SK-N-MC (cell line): Measurements from ENCODE around the gene TPH1.
A peak's percentile ranks its signal among the peaks of the same experiment; 100 is the strongest.
"Not testable (repeated sequence)": the region's sequence is repeated elsewhere in the genome, so short reads cannot be mapped to it uniquely, and the experiment has no call there.

Source experiments
- DNase-seq: peaks from one replicate; pipeline ENCODE4 v3.0.0-alpha.2; 2011; ENCODE audit warnings: low read depth, low spot score
- H3K27ac ChIP-seq: fragments of 200-600 bp; sonication (generic); 2 replicates; pipeline ENCODE4 v1.5.1; 2016; ENCODE audit warnings: mixed run types
- H3K36me3 ChIP-seq: fragments of 200-600 bp; sonication (generic); 2 replicates; pipeline ENCODE4 v1.6.1; 2017; ENCODE audit warnings: antibody characterized with exemption, low read length, mixed read lengths; ENCODE audit not compliant: insufficient read depth
- H3K4me3 ChIP-seq: fragments of 200-600 bp; sonication (generic); 2 replicates; pipeline ENCODE4 v1.5.1; 2016
- H3K9ac ChIP-seq: fragments of 200-600 bp; sonication (generic); 2 replicates; pipeline ENCODE4 v1.8.0; 2017; ENCODE audit warnings: mixed run types, mixed read lengths; ENCODE audit not compliant: insufficient read length
- H3K9me3 ChIP-seq: fragments of 200-600 bp; sonication (generic); 2 replicates; pipeline ENCODE4 v1.6.1; 2017; ENCODE audit warnings: low read depth, mild to moderate bottlenecking, antibody characterized with exemption, low read length, moderate library complexity, mixed read lengths
- EZH2 ChIP-seq: fragments of 200-600 bp; sonication (generic); IDR thresholded peaks from one replicate; pipeline ENCODE4 v1.6.1; 2017; ENCODE audit warnings: antibody characterized with exemption
- FOXP2 ChIP-seq: optimal IDR thresholded peaks from 2 replicates; pipeline ENCODE3; 2011; ENCODE audit warnings: mild to moderate bottlenecking, moderate library complexity; ENCODE audit not compliant: insufficient read depth; ENCODE audit errors: extremely low read length, control extremely low read depth
- POLR2AphosphoS5 ChIP-seq: IDR thresholded peaks from 2 replicates; pipeline ENCODE4 v1.6.1; 2012; ENCODE audit warnings: mild to moderate bottlenecking, low read depth, low read length, borderline replicate concordance

TPH1 gene

DNA sequence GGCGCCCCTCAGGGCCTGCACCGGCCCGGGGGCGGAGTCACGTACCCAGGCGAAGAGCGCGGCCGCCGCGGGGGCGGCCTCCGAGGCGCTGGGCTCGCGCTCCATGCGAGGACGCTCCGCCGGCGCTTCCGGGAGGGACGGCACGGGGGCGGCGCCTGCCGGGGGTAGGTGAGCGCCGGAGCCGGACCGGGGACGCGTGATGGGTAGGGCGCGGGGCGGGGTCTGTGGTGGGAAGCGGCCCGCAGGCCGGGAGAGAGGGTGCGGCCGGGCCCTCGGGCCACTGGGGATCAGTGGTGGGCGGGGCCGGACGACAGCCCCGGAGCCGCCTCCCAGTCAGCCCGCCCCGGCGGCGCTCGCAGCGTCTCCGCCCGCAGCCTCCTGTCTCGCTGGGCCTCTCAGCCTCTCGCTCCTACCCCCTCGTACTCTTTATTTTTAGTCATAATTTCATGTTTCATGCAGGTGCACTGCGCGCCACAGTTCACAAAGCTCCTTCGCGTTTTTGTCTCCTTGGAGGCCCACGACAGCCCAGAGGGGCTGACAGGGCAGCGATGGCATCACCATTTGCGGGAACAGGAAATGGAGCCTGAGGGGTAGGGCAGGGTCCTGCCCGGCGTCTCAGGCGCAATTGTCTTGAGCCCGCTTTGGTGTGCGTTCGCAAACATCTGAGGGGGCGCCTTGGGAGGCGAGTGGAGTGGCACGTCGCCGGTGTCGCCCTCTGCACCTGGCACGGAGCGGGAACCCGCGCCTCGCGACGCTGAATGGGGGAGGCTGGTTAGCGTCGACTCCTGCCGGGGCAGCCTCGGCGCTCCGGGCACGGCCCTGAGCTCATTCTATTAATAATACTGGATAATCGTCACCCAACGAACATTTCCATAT, 32.9 kb downstream of the TPH1 start, which contains the start of gene SERGEF:
SERGEF (minus strand) TSS at position 142 of the 876 bp plus-strand sequence; CDS start at position 105, 37 bp downstream.
- peak within 1 kb of the TSS; percentile 67 for H3K9ac ChIP-seq
- H3K27ac ChIP-seq, result no peak within 1 kb of the TSS
- no peaks in the 10 kb centered on the region for H3K36me3 ChIP-seq
- no peak for DNase-seq
- H3K4me3 ChIP-seq, result peak within 1 kb of the TSS; percentile 95
- TF ChIP-seq FOXP2 (no peak), POLR2AphosphoS5 (peak; percentile 62), EZH2 (no peak)
- no peaks in the 10 kb centered on the region for H3K9me3 ChIP-seq

- H3K9ac ChIP-seq, result peak overlapping the region; percentile 64
- TF ChIP-seq POLR2AphosphoS5 (no peak), EZH2 (no peak), FOXP2 (no peak)
- DNase-seq, result no peak
- H3K27ac ChIP-seq, result no peak overlapping the region
- H3K36me3 ChIP-seq, result no peaks in the 10 kb centered on the region
- H3K9me3 ChIP-seq, result no peaks in the 10 kb centered on the region
- H3K4me3 ChIP-seq, result peak overlapping the region; percentile 95
Measured at GRCh38 chr11:18012122-18012905, 33.8 kb downstream of the TPH1 start.

GRCh38 chr11:18011633-18012032, 34.4 kb downstream of the TPH1 start:
- H3K9me3 ChIP-seq, result no peaks in the 10 kb centered on the region
- H3K27ac ChIP-seq, result no peak overlapping the region
- no peak overlapping the region for H3K4me3 ChIP-seq
- no peak for TF ChIP-seq EZH2
- TF ChIP-seq POLR2AphosphoS5, result no peak
- no peak for TF ChIP-seq FOXP2
- no peak overlapping the region for H3K9ac ChIP-seq
- H3K36me3 ChIP-seq, result no peaks in the 10 kb centered on the region
- no peak for DNase-seq

GRCh38 chr11:18010977-18011586, 35.0 kb downstream of the TPH1 start:
- Histone ChIP-seq H3K27ac (no peak overlapping the region), H3K9me3 (no peaks in the 10 kb centered on the region), H3K36me3 (no peaks in the 10 kb centered on the region), H3K9ac (no peak overlapping the region), H3K4me3 (no peak overlapping the region)
- TF ChIP-seq POLR2AphosphoS5, result no peak
- TF ChIP-seq EZH2, result no peak
- no peak for TF ChIP-seq FOXP2
- DNase-seq, result no peak

- no peaks in the 10 kb centered on the region for H3K36me3 ChIP-seq
- TF ChIP-seq EZH2 (no peak), POLR2AphosphoS5 (no peak), FOXP2 (no peak)
- no peak overlapping the region for H3K27ac ChIP-seq
- no peak overlapping the region for H3K9ac ChIP-seq
- no peak overlapping the region for H3K4me3 ChIP-seq
- no peak for DNase-seq
- no peaks in the 10 kb centered on the region for H3K9me3 ChIP-seq
Measured at GRCh38 chr11:18010121-18010670, 35.9 kb downstream of the TPH1 start.

DNA sequence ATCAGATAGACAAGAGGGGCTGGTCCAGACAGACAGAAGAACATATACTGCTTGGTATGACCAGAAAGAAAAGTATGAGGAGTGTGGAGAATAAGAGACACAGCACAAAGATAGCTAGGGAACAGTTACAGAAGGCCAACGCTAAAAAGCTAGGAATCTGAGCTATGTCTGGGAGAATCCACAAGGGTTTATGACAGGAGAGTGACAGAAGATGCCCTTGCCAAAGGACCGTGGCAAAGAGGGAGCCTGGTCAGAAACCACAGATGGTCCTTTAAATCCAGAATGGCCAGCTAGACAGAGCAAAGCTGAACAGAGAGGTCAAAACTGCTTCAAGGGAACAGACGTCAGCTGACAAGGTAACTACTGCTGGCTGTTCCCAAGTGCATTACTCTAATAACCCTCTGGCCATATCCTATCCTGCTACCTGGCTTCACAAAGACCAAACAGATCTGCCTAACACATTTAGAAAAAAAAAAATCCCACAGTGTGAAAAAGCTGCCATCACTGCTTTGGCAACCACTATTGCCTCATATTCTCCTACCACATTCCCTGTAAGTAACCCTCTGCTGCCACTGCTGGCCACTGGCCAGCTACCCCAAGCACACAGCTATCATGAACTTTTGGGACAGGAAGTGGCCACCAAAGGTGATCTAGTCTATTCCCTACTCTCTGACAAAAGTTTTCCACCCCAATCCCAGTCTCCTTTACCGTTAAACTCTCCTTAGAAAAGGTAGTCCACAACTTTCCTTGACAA, 40.5 kb downstream of the TPH1 start:
- no peaks in the 10 kb centered on the region for H3K9me3 ChIP-seq
- no peak overlapping the region for H3K4me3 ChIP-seq
- TF ChIP-seq EZH2 (no peak), FOXP2 (no peak), POLR2AphosphoS5 (no peak)
- H3K27ac ChIP-seq, result no peak overlapping the region
- no peak for DNase-seq
- H3K9ac ChIP-seq, result no peak overlapping the region
- no peaks in the 10 kb centered on the region for H3K36me3 ChIP-seq

DNA sequence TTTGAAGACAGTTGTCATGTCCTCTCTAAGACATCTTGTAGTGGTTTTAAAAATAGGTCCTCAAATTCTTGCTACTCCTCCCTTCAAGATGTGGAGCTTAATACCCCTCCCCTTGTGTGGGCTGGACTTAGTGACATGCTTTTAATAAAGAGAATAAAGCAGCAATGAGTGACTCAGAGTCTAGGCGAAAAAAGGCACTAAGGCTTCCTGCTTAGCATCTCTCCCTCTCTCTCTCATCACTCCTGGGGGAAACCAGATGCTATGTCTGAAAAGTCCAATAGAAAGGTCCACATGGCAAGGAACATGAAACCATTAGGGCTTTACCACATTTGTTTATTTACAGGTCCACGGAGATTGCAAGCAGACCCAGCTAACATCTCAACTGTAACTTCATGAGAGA, 44.9 kb downstream of the TPH1 start:
- no peaks in the 10 kb centered on the region for H3K9me3 ChIP-seq
- H3K36me3 ChIP-seq, result peaks cover 3% of the 10 kb centered on the region; the same call in 1 of the 2 replicates
- H3K4me3 ChIP-seq, result no peak overlapping the region
- H3K27ac ChIP-seq, result no peak overlapping the region
- TF ChIP-seq FOXP2 (no peak), EZH2 (no peak), POLR2AphosphoS5 (no peak)
- DNase-seq, result no peak
- no peak overlapping the region for H3K9ac ChIP-seq

DNA sequence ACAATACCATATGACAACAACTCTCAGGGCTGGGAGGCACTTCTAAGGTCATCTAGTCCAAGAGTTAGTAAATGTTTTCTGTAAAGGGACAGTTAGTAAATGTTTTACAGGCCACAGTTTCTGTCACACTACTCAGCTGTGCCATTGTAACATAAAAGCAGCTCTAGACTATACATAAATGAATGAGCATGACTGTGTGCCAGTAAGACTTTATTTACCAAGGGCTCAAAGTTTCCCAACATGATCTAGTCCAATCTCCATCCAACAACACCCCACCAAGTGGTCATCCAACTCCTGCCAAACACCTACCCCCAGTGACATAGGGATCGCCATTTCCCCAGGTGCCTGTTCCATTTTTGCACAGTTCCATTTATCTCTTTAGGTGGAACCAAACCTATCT, 45.3 kb downstream of the TPH1 start:
- Histone ChIP-seq H3K9me3 (no peaks in the 10 kb centered on the region), H3K9ac (no peak overlapping the region), H3K4me3 (no peak overlapping the region), H3K27ac (no peak overlapping the region), H3K36me3 (peaks cover 3% of the 10 kb centered on the region; the same call in 1 of the 2 replicates)
- no peak for DNase-seq
- TF ChIP-seq POLR2AphosphoS5 (no peak), EZH2 (no peak), FOXP2 (no peak)

DNA sequence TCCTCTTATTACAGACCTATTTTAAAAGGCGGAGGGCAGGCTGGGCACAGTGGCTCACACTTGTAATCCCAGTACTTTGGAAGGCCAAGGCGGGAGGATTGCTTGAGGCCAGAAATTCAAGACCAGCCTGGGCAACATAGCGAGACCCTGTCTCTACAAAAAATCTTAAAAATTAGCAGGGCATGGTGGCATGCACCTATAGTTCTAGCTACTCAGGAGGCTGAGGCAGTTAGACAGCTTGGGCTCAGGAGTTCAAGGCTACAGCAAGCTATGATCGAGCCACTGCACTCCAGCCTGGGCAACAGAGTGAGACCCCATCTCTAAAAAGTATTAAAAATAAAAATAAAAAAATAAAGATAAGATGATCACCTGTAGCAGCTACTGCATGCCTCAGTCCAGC, 45.9 kb downstream of the TPH1 start:
- H3K4me3 ChIP-seq, H3K9me3 ChIP-seq, H3K36me3 ChIP-seq, H3K9ac ChIP-seq, H3K27ac ChIP-seq, DNase-seq: not testable (repeated sequence)
